Non-pigmented ciliary epithelial cell (primary cell): ENCODE measurements around the gene LRP6.
"Not testable (repeated sequence)": the region's sequence is repeated elsewhere in the genome, so short reads cannot be mapped to it uniquely, and the experiment has no call there.

Experiments
- DNase-seq: peaks from one replicate; pipeline ENCODE4 v3.0.0-alpha.2; 2010; ENCODE audit warnings: low read depth

The LRP6 gene

DNA sequence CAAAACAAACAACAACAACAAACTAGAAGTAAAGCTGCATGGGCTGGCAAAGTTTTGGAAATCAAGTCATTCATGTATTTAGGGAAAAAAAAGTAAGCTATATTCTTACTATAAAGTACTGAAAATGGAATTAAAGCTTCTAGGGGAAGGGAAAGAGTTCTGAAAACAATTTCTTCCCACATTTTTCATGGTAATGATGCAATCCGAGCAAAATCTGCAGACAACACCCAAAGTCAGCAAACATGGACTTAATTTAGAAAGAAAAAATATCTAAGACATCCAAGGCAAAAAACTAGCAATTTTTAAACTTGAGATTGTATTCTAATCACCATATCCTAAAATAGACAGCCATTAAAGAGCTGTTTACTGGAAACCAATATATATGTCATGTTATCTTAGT is 86.3 kb downstream of the LRP6 start:
- DNase-seq, result no peak

DNA sequence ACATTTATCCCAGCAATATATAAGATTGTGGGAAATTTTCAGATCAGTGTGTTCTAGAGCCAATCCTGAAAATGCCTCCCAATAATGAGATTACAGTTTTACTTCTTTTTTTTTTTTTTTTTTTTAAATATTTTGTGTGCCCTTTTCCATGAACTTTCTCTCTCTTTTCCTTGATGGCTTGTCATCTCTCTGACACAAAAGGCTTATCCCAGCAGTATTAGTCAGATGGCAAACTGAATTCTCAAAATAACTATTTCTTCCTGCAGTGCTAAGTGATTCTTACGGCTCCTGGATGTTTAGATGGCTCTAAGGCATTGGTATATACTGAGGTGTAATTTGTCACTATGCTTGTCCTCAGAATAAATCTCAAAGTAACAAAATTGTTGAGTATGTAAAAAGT is 86.7 kb downstream of the LRP6 start:
- no peak for DNase-seq

GRCh38 chr12:12178559-12178958 is 88.3 kb downstream of the LRP6 start:
- DNase-seq, result no peak

DNA sequence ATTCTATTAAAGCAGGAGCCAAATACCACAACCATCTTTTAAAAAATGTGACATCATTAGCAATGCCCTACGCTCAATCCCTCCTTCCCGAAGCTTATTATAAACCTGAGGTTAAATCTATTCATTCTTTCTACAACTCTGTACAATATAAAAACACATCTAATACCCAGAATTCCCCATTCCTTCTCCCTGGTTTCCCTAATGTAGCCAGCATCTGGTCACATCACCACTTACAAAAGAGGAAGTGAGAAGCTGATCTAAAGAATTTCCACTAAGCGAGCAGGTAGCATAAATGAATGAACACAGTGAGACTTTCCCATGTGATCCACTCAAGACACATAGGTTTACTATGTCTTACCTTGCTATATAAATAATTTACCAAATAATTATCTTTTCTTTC is 90.4 kb downstream of the LRP6 start:
- DNase-seq, result no peak

DNA sequence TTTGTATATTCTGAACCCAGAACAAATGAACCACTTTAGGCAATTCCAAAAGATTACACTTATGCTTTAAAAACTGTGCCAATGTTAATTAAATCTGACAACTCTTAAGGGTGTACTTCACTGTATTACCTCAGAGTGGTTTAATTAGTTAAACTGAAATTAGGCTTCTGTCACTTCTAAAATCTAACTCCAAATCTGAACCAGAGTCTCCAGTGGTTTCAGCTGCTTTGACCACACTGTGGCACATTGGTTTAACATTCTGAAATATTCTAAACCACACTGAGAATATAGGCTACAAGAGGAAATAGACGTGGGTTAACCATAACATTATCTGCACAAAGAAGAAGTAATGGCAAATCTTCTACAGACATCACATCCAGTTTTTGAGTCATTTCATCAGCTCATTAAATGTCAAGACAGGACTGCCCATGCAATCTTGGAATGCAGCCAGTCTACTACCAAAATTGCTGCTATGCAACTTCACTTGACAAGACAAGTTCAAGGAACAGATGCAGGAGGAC is 94.8 kb downstream of the LRP6 start:
- DNase-seq, result no peak

- no peak for DNase-seq
These were observed 99.0 kb downstream of the LRP6 start for GRCh38 chr12:12167847-12168246.

GRCh38 chr12:12166751-12167150 is 100.1 kb downstream of the LRP6 start:
- DNase-seq, result no peak

DNA sequence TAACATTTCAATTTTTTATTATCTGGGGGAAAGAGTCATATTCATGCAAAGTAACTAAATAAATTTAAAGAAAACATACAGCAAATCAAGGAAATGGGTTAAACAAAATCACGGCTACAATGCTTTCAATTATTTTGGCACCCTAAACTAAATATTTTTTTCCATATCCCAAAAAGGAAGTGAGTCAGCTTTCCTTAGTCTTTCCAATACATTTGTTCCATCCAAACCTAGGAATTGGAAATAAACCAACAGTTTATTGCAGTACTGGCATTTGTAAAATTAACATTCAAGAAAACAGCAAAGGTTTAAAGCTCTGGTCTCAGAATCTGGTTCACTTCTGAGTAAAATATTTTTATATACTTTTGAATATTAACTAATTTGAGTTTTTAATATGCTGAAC is 106.9 kb downstream of the LRP6 start:
- no peak for DNase-seq

GRCh38 chr12:12158858-12159257 is 108.0 kb downstream of the LRP6 start:
- no peak for DNase-seq

DNA sequence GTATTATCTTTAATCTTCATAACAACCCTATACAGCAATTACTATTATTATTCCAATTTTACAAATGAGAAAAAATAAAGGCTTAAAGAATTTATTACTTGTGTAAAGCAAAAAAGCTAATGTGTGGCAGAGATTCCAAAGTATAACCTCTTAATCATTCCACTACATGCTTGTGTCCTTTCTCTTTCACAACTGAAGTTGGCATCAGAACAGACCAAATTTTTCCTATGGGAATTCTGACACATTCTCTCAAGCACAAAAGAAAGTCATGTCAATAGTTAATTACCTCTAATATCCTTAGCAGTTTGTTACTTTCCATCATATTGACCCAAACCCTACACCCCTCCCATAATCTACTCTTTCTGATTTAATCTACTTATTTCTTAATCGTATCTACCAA is 109.4 kb downstream of the LRP6 start:
- DNase-seq, result no peak

DNA sequence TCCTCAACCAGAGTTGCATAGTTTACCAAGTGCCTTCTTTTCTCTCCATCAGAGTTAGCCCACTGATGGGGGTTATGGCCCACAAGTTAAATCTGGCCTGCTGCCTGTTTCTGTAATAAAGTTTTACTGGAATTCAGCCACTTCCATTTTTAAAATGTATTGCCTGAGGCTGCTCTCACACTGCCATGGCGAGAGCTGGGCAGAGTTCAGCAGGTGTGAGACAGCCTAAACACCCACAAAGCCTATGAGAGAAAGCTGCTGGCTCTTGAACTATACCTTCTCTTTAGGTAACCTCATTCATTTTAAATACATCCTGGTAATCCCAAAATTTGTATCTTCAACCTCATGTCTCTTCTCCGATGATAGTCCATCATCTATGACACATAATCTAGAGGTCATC is 110.0 kb downstream of the LRP6 start:
- DNase-seq, result no peak

GRCh38 chr12:12156116-12156515 is 110.7 kb downstream of the LRP6 start:
- no peak for DNase-seq

DNA sequence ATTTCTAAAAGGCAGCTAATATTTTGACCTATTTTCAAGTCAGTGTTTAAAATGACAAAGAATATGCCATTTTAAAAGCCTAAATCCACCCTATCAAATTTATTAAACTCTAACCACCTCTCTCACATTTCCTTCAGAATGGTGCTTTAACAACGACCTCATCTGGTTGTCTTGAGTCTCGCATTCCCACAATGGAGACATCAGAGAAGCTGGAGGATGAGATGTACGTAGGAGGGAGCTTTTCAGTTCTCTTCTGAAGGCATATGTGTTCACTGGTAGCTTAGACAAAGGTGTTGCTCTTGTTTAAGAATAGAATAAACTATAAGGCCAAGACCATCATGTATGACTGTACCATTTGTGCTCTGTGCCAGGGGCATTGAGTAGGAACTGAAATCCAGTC is 113.2 kb downstream of the LRP6 start:
- no peak for DNase-seq

DNA sequence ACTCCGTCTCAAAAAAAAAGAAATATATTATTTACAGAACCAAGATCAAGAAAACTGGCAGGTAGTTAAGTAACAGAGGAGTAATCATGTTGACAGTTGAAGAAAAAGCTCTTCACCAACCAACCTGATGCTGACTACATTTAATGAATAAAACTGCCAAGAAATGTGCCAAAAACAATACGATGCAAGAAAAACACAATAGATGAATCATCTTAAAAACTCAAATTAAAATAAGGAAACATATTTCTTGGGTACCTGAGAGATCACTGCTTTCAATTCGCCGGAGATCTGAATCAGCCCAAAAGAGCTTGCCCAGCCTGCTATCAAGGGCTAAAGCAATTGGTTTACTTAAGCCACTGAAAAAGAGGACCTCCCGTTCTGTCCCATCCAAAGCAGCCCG is 119.7 kb downstream of the LRP6 start:
- no peak for DNase-seq

- DNase-seq, result not testable (repeated sequence)
These were observed 122.3 kb downstream of the LRP6 start for GRCh38 chr12:12144531-12144930.

DNA sequence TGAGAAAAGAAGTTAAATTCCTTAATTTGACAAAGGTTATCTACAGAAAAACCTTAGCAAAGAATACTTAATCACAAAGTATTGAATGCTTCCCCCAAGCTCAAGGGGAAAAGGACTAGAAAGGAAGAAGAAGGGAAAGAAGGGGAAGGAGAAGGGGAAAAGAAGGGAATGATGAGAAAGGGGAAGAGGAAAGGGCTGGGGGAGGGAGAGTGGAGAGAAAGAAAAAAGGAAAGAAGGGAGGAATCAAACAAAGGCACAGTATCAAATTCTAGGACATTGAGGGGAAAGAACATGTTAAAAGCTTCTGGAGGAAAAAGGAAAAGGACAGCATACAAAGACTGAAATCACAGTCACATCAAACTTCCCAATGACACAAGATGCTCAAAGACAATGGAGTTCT is 125.8 kb downstream of the LRP6 start:
- no peak for DNase-seq

DNA sequence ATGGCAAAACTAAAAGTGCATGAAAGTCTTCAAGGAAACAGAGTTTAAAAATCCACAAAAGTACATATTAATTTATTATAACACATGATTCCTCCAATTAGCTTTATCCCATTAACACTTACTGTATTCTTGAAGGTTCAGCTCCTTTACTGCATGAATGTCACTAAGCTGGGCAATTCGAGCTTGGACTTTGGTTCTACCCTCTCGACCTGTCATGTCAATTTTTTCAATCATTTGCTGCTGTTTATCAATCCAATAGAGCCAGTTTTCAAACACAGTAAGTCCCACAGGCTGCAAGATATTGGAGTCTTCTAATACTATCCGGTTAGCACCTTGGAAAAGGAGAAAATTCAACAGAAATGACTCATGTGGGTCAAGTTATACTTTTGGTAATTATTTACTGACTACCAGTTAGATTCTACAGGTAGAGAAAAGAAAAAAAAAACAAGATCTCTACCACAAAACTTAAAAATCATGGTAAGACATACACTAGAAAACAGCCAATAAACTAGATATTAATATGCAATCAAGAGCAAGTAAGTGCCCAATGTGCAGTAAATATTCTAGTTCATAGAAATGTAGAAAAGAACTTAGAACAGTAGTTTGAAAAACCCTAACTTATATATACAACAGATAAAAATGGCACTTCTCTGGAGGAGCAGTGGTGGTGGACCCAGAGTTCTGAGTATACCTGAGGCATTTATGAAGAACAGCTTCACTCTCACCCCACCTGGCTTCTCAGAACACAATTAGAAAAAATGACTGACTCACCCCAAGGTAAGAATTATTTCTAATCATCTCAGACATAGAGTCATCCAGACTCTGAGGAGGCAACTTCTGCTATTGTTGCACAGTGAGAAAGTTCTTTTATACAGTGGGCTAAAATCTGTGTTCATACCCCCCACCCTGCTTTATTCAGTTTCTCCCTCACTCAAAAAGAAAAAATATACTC is 128.4 kb downstream of the LRP6 start:
- DNase-seq, result no peak

DNA sequence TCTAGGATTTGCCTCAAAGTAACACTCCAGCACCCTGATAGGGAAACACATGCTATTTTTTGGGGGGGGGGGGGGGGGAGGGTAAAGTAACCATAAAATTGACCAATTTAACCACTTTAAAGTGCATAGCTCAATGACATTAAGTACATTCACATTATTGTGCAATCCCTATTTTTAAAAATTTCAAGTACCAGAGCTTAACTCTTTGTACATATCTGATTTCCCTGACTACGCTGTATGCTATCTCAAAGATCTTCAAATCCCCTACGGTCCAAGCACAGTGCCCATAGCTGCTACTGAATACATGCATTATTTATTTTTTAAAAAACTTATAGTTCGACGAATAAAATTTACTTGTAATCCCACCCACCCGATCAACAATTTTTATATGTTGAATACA is 133.1 kb downstream of the LRP6 start:
- DNase-seq, result no peak

- no peak for DNase-seq
These were observed 133.6 kb downstream of the LRP6 start for GRCh38 chr12:12133259-12133658.

DNA sequence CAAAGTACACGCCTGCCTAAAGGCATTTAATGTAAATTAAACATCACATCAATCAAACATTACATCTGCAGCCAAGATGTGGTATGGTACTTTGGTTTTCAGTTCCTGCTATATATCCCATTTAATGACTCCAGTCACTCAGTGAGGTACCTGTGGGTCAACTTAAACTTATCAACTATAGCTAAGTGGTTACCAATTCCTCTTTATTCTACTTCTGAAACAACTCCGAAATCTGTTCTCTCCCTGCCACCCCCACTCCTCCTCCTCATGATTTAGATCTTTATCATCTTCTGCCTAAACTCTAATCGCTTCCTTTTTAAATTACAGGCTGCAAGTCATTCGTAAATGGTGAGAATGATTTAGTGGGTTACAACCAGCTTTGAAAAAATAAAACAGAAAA is 138.2 kb downstream of the LRP6 start:
- no peak for DNase-seq

DNA sequence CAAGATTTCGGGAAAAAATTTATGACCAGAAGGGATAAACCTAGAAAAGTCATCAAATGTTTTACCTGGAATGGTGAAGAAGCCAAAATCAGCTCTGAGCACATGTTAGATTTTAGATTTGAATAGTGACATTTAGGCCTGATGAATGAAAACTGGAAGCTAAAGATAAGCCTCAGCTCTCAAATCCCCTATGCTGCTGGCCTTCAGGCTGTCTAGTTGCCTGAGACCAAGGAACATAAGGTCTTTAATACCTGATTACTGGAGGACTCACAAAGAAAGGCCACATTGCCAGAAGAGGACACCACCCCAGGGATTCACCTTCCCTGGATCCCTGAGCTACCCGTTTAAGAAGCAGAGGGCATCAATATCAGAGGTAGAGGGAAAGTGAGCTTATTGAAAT is 139.5 kb downstream of the LRP6 start:
- no peak for DNase-seq

DNA sequence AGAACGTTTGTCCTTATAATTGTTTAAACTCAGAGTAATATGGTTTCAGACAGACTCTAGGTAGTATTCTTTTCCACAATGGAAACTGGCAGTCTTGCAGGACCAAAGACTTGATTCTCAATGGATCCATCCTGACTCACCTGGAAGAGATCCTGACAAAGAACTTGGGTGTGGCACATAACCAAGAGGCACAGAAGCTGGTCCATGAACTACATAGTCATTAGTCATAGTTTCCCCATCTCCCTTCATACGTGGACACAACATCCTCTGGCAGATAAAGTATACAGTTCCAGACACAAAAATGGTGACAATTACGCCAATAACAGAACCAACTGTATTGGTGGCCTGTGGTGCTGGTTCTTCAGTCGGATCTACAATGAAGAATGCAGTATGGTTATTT is 140.3 kb downstream of the LRP6 start:
- DNase-seq, result no peak

- no peak for DNase-seq
These were observed 143.7 kb downstream of the LRP6 start for GRCh38 chr12:12123036-12123604.

GRCh38 chr12:12121061-12121460 is 145.8 kb downstream of the LRP6 start:
- no peak for DNase-seq
